K562 (cell line): ENCODE measurements around the gene ME3. TPM values are rescaled to one million over a fixed set of nuclear protein-coding genes. Genes with fewer than 3 reads are reported as not detected.
A peak's percentile ranks its signal among the peaks of the same experiment; 100 is the strongest.

Source experiments
- BACH1 ChIP-seq: fragments of 200-800 bp; sonication (Bioruptor generic); IDR thresholded peaks from 2 replicates; pipeline ENCODE4 v1.6.1; 2016; ENCODE audit warnings: missing genetic modification characterization, missing compliant biosample characterization
- E2F6 ChIP-seq, 2 experiments: IDR thresholded peaks; 2 replicates each; pipeline ENCODE4 v1.6.1; 2011; ENCODE audit warnings: borderline replicate concordance in 1 of 2, control low read depth in 1 of 2, low read depth in 1 of 2, low read length in 1 of 2, mild to moderate bottlenecking in 1 of 2, mixed read lengths in 1 of 2, moderate library complexity in 1 of 2; ENCODE audit not compliant: insufficient read depth in 1 of 2, insufficient read length in 1 of 2, poor library complexity in 1 of 2, severe bottlenecking in 1 of 2; ENCODE audit errors: extremely low read depth in 1 of 2
- ELF2 ChIP-seq: fragments of 250-450 bp; sonication (Bioruptor Pico); IDR thresholded peaks from 2 replicates; pipeline ENCODE4 v1.5.0; 2021; ENCODE audit warnings: mild to moderate bottlenecking
- FOXA1 ChIP-seq: fragments of 450-650 bp; IDR thresholded peaks from 2 replicates; pipeline ENCODE4 v1.6.1; 2016; ENCODE audit warnings: mild to moderate bottlenecking, borderline replicate concordance
- FOXJ2 ChIP-seq: fragments of 200-800 bp; sonication (Bioruptor generic); IDR thresholded peaks from 2 replicates; pipeline ENCODE4 v1.6.1; 2016; ENCODE audit warnings: missing genetic modification characterization, missing compliant biosample characterization
- GATAD2A ChIP-seq: fragments of 450-650 bp; IDR thresholded peaks from 2 replicates; pipeline ENCODE4 v1.6.1; 2017
- HDAC1 ChIP-seq, 2 experiments: fragments of 450-650 bp; IDR thresholded peaks; 2 replicates each; pipeline ENCODE4 v1.6.1; 2016 to 2017; ENCODE audit warnings: inconsistent platforms in 1 of 2, mild to moderate bottlenecking in 1 of 2, moderate library complexity in 1 of 2
- HDGF ChIP-seq: fragments of 450-650 bp; IDR thresholded peaks from 2 replicates; pipeline ENCODE4 v1.6.1; 2016
- HMG20B ChIP-seq: fragments of 250-450 bp; sonication (Bioruptor Pico); IDR thresholded peaks from 2 replicates; pipeline ENCODE4 v1.5.0; 2021; ENCODE audit warnings: mild to moderate bottlenecking
- HSF4 ChIP-seq: fragments of 250-450 bp; sonication (Bioruptor Pico); IDR thresholded peaks from 2 replicates; pipeline ENCODE4 v2.1.2; 2022; ENCODE audit warnings: mild to moderate bottlenecking, moderate library complexity, borderline replicate concordance
- JUND ChIP-seq, 2 experiments: IDR thresholded peaks; 2 replicates in 1 of 2; 3 replicates in 1 of 2; pipeline ENCODE4 v1.6.1; 2011; ENCODE audit warnings: borderline replicate concordance in 2 of 2, low read depth in 2 of 2, low read length in 2 of 2, improper control_type of control experiment in 1 of 2, missing biosample characterization in 1 of 2, missing genetic modification characterization in 1 of 2, missing genetic modification reagents in 1 of 2
- NCOR1 ChIP-seq: fragments of 450-650 bp; IDR thresholded peaks from 2 replicates; pipeline ENCODE4 v1.6.1; 2016; ENCODE audit warnings: mild to moderate bottlenecking, moderate library complexity
- NR2C2 ChIP-seq, 2 experiments: fragments of 200-800 bp in 1 of 2; sonication (Bioruptor generic) in 1 of 2; sonication (generic) in 1 of 2; formaldehyde crosslinking in 1 of 2; IDR thresholded peaks; 2 replicates each; pipeline versions ENCODE4 v1.6.1 to v1.8.0; 2016 to 2022; ENCODE audit warnings: mild to moderate bottlenecking in 1 of 2, missing compliant biosample characterization in 1 of 2, missing genetic modification characterization in 1 of 2, missing genetic modification reagents in 1 of 2
- PURB ChIP-seq: sonication (generic); formaldehyde crosslinking; IDR thresholded peaks from 2 replicates; pipeline ENCODE4 v1.9.0; 2021; ENCODE audit warnings: low read depth, mild to moderate bottlenecking, missing genetic modification reagents
- SMAD1 ChIP-seq: fragments of 150-350 bp; IDR thresholded peaks from 2 replicates; pipeline ENCODE4 v1.6.1; 2014; ENCODE audit warnings: low read length, low read depth; ENCODE audit not compliant: partially characterized antibody
- SMARCE1 ChIP-seq: fragments of 450-650 bp; IDR thresholded peaks from 2 replicates; pipeline ENCODE4 v1.7.1; 2016; ENCODE audit warnings: mild to moderate bottlenecking
- SOX6 ChIP-seq: fragments of 450-650 bp; IDR thresholded peaks from 2 replicates; pipeline ENCODE4 v1.6.1; 2014; ENCODE audit warnings: mild to moderate bottlenecking
- TEAD2 ChIP-seq: fragments of 450-650 bp; IDR thresholded peaks from 2 replicates; pipeline ENCODE4 v1.6.1; 2016; ENCODE audit warnings: missing genetic modification characterization, control low read depth, missing compliant biosample characterization
- ZBTB17 ChIP-seq: fragments of 450-650 bp; formaldehyde crosslinking; IDR thresholded peaks from 2 replicates; pipeline ENCODE4 v1.4.0; 2020; ENCODE audit warnings: mild to moderate bottlenecking
- ZBTB33 ChIP-seq: sonication (generic); formaldehyde crosslinking; IDR thresholded peaks from 2 replicates; pipeline ENCODE4 v1.8.1; 2023; ENCODE audit warnings: mild to moderate bottlenecking, missing genetic modification reagents
- ZHX1 ChIP-seq: fragments of 150-350 bp; conservative IDR thresholded peaks from 2 replicates; pipeline ENCODE4 v1.6.1; 2014; ENCODE audit warnings: low read length
- ZNF23 ChIP-seq: fragments of 250-450 bp; sonication (Bioruptor Pico); IDR thresholded peaks from 2 replicates; pipeline ENCODE4 v1.4.0; 2020; ENCODE audit warnings: mild to moderate bottlenecking
- ZNF316 ChIP-seq: fragments of 450-650 bp; IDR thresholded peaks from 2 replicates; pipeline ENCODE4 v1.6.1; 2016
- ZNF644 ChIP-seq: fragments of 200-800 bp; sonication (Bioruptor generic); IDR thresholded peaks from 2 replicates; pipeline ENCODE4 v1.6.1; 2016; ENCODE audit warnings: low read depth, missing genetic modification characterization, missing compliant biosample characterization
- polyA plus RNA-seq, 8 experiments: library from polyadenylated mRNA; depleted of rRNA in 4 of 8; stranded (reverse) in 5 of 8; unstranded in 3 of 8; fragments of >200 nt; fragmentation: Nextera tagmentation in 2 of 8; fragmentation: Illumina TruSeq in 1 of 8; extraction: Ambion mirVana in 2 of 8; extraction: Trizol in 1 of 8; gene quantifications; 2 replicates each; pipeline versions ENCODE4 v1.2.1 to v1.2.3, GENCODE V29; 2011 to 2014; ENCODE audit warnings: inconsistent platforms in 1 of 8, missing spikeins in 1 of 8
- total RNA-seq, 7 experiments: library from RNA; depleted of rRNA in 6 of 7; stranded (reverse); fragments of >200 nt in 6 of 7; fragmentation: Illumina TruSeq in 2 of 7; extraction: Trizol in 2 of 7; gene quantifications; 2 replicates each; pipeline versions ENCODE4 v1.2.1 to v1.2.3, GENCODE V29; 2011 to 2021; ENCODE audit warnings: low replicate concordance in 1 of 7

The ME3 gene
- total and polyA plus RNA-seq, 9 of the 15 experiments (the other 6 are each of a cell fraction or from before 2014, with no cell fraction given): not detected

DNA sequence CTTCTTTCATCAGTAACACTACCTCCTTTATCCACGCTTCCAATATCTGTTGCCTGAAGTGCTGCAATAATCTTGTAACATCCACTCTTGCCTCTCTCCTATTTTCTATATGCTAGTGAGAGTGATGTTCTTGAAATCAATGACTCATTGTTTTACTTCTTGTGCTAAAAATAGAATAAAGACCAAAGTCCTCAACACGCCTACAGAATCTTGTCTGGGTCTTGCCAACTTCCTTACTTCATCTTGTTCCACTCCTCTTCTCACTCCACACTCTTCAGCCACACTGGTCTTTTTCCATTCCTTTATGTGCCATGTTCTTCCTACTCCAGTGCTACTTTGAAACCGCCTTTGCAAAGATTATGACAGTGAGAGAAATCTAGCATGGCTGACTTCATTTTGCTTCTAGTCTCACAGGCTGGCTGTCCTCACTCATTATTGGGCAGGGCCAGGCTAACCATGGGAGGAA, 161.3 kb downstream of the ME3 start (continued):
- TF ChIP-seq ZHX1 (no peak), TEAD2 (no peak), HDGF (no peak), ZNF644 (tag) (0 out of 2 replicates have a peak, but pooled peaks have one; percentile 22), JUND (IDR thresholded peaks at IDR 0.05; ENCODE audit: borderline replicate concordance, low read depth, low read length) (peak; percentile 80), JUND (tag; IDR thresholded peaks at IDR 0.05; ENCODE audit: borderline replicate concordance, low read depth, low read length) (peak; percentile 81; the same call in 2 of the 3 replicates), HMG20B (CRISPR knock-in tag) (no peak), ZNF316 (peak; percentile 28; the same call in 1 of the 2 replicates), HDAC1 (IDR thresholded peaks at IDR 0.05) (0 out of 4 replicates have a peak, but pooled peaks of 1 of the 2 experiments have one; percentile 15), NCOR1 (peak; percentile 34; the same call in 1 of the 2 replicates), SMAD1 (no peak), ELF2 (CRISPR knock-in tag) (no peak), SMARCE1 (peak; percentile 54), ZBTB17 (CRISPR knock-in tag) (peak; percentile 77), E2F6 (IDR thresholded peaks at IDR 0.05; ENCODE audit: borderline replicate concordance in 1 of 2, extremely low read depth in 1 of 2, insufficient read depth in 1 of 2, insufficient read length in 1 of 2, low read depth in 1 of 2, low read length in 1 of 2, poor library complexity in 1 of 2, severe bottlenecking in 1 of 2) (no peak), FOXJ2 (tag) (0 out of 2 replicates have a peak, but pooled peaks have one; percentile 44), PURB (CRISPR knock-in tag) (no peak), BACH1 (tag) (peak; percentile 73; the same call in 1 of the 2 replicates), ZBTB33 (CRISPR knock-in tag) (no peak), GATAD2A (0 out of 2 replicates have a peak, but pooled peaks have one; percentile 25), NR2C2 (CRISPR knock-in tag; IDR thresholded peaks at IDR 0.05) (no peak), NR2C2 (tag; IDR thresholded peaks at IDR 0.05) (peak; percentile 48), HSF4 (CRISPR knock-in tag) (peak; percentile 78; the same call in 1 of the 2 replicates), FOXA1 (no peak), ZNF23 (CRISPR knock-in tag) (no peak), SOX6 (peak; percentile 30; the same call in 1 of the 2 replicates)
